HG02642 (cell line): ENCODE data around the gene CHCHD6.

Source experiments
- ATAC-seq: cut with Tn5 transposase; IDR thresholded peaks from one replicate; pipeline ENCODE4 v1.9.1; 2021; ENCODE audit warnings: mild to moderate bottlenecking; ENCODE audit not compliant: unreplicated experiment, poor library complexity

CHCHD6 gene

DNA sequence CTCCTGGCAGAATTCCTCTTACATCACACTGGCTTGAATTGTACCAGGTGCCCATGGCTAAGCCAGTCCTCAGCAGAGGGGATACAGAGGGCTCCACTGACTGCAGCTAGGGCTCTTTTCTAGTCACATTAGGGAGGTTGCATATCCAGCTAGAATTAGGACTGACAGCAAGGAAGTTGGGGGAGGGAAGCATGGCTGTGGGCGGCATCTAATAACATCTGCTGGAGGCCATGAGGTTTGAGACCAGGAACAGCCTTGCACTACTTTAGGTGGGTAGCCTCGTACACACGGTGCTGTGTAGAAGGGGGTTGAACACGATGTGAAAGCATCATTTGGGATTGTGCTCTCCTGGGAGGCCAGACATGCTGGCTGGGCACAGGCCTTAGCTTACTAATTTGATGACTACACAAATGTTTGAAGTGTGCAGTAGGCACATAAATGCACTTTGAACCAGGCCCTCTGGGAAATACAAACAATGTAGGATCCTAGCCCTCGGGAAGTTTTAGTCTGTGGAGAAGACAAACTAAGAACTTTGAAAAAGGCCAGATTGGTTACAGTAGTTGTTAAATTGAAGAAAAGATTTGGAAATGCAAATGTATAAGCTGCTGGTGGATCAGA, 30.2 kb downstream of the CHCHD6 start:
- no peak for ATAC-seq

DNA sequence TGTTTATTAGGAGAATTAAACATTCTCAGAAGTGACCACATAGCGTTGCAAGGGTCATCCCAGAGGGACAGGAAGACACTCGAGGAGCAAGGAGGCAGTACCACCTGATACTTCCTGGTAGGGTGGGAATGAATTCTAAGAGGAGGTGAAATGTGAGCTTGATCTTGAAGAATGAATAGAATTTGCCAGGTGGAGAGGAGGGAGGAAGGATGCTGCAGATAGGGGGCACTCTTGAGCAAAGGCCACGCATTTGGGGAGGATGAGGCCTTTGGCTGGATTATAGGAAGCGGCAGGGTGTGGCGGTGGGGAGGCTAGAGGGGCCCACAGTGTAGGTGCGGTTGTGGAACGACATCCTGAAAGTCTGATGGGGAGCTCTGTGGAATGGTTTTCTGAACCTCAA, 33.5 kb downstream of the CHCHD6 start:
- ATAC-seq, result no peak

DNA sequence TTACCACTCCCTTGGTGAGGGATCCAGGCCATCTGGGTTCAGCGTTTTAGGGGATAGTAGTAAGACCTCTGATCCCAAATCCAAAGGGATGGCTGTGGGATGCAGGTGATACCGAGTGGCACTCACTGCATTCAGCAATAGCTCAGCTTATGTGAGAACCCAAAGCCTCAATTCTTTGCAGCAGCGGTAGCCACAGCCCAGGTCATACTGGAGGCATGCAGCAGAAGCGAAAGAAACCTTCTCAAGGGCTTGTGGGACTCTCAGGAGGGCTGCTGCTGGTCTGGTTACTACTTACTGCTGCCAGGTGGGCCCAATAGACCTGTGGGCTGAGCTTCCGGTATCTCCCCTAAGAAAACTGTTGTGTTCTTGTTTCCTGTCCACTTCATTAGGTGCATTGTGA, 38.0 kb downstream of the CHCHD6 start:
- ATAC-seq, result no peak

DNA sequence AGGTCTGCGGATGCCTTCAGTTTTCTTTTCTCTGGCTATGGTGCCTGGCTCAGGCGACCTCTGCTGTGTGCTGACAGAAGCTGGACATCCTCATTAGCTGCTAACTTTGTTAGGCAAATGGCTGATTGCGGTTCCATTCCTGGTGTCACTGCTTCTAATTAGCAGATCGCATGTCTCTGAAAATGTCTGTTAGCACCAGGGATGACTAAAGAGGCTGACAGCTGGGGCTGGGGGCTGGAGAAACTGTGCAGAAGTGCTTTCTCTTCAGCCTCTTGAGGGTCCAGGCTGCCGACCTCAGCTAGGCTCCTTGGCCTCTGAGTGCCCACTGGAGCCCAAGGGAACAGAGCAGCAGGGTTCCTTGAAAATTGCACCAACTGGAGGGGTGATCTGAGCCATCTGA, 39.3 kb downstream of the CHCHD6 start:
- ATAC-seq, result no peak

DNA sequence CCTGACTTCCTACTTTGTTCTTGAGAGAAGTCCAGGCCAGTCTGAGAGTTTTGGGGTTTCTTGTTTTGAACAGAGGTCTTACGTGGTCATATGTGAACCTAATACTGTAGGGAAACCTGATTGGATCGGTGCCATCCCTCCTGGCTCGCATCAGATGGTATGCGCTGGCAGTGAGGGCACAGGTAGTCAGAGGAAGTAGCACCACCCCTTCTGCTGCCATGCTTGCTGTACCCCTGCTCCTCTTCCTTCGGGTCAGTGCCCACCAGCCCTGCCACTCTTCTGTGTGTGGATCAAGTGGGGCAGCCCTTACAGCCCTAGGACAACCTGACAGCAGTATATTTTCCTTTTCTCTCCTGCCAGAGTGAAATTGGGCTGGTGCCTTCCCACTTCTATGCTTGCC, 39.7 kb downstream of the CHCHD6 start:
- no peak for ATAC-seq

GRCh38 chr3:126745760-126746394, 41.8 kb downstream of the CHCHD6 start:
- ATAC-seq, result no peak

DNA sequence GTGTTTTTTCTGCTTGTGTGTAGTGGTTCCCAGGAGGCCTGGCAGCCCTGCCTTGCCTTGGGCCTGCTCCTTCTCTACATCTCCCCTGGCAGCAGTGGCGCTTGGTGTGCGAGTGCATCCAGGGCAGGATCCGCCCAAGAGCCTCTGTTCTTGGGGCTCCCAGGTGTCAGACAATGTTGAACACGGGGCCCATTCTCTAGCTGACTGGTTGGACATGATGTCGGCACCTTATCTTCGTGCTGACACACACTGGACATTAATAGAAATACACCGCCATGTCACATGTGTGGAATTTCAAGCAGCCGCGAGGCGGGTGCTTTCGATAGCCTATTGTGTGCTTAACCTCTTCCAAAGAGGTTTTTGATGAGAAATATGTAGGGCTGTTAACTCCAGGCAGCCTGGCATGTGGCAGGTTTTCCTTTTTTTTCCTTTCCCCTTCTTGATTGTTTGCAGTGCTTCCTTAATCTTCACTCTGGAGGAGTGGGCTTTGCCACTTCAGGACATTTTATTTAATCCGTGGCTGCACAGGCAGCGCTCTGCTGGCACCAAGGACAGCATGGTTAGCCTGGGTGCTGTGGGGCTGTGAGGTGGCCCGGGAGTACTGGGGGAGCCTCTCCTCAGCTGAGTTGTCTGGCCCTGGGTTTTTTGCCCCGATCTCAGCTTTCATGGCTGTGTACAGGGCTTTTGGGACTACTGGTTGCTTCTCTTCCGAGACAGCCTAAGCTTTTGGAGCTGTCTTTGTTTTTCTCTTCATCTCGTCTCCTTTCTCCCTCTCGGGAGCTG, 42.5 kb downstream of the CHCHD6 start:
- ATAC-seq, result no peak

- ATAC-seq, result no peak
Measured at GRCh38 chr3:126747768-126748167, 43.7 kb downstream of the CHCHD6 start.

DNA sequence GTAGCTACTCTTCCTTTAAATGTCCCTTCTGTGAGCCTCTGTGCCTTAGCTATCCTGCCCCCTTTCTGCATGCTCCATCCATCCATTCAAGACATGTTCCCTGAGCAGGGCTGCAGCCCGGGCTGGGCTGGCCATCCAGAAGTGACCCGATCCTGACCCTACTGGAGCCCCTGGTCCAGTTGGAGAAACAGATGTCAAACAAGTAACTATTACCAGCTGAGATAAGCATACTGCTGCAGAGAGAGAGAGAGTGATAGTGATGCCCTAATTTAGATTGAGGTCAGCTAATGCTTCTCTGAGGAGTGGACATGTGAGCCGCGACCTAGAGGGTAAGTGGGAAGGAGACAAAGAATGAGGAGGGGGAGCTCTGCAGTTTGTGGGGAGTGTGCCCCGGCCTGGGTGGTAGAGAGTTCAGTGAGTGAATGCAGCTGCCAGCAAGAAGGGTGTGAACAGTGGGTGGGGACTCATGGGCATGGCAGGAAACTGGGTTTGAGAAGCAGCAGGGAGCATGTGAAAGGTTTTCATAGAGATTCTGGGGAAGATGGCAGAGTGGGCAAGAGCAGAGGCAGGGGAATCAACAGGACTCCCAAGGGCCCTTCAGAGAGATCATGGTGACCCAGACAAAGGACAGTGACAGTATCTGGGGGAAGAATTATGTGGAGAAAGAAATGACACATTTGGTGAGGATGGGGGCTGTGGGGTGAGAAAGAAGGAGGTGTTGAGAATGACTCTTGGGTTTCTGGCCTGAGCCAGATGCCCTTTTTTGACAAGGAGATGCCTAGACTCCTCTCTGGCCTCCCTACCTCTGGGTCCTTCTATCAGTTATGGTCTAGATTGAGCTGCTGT, 44.9 kb downstream of the CHCHD6 start:
- ATAC-seq, result no peak

- ATAC-seq, result no peak
Measured at GRCh38 chr3:126749547-126749875, 45.5 kb downstream of the CHCHD6 start.

- no peak for ATAC-seq
Measured at GRCh38 chr3:126749931-126750755, 46.1 kb downstream of the CHCHD6 start.

DNA sequence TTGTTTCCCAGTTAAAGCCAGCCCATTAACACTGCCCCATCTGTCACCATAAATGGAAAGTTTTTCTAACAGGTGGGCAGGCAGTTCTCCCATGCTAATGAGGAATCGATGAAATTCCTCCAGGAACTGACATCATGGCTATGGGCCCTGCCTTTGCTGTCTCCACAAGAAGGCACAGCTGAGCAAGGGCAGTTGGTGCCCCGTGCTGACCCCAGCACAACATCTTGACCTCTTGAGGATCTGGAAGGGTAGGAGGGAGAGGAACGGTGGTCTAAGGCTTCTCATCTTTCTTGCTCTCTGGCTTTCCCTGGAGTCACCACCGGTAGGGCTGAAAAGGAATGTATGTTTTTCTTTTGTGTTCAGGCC, 46.7 kb downstream of the CHCHD6 start:
- no peak for ATAC-seq

DNA sequence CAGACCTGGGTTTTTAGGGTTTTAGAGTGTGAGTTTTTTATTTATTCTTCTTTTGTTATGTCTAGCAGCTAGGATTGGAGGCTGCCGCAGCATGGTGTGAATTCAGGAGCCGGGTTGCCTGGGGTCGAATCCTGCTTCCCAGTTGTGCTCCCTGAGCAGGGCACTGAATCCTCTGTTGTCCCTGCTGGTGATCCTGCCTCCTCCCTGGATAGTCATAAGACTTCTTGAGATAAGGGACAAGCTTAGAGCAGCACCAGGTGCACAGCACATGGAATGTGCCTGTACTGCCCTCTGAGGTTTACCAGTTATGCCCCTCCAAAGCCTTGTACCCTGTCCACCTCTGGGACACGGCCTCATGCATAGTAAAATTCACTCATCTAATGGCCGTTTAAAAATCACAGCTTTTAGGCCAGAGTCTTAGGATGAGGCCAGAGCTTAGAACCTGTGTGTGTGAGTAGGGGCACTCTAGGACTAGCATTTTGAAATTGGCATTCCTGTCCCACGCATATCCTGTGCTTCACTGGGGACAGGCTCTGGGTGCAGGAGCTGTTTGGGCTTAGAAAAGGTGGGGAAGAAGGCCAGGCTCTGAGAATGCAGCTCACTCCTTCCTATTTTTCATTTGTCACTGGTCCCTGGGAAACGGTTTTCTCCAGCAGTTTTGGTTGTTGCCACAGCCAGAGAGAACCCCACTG, 47.7 kb downstream of the CHCHD6 start:
- no peak for ATAC-seq

DNA sequence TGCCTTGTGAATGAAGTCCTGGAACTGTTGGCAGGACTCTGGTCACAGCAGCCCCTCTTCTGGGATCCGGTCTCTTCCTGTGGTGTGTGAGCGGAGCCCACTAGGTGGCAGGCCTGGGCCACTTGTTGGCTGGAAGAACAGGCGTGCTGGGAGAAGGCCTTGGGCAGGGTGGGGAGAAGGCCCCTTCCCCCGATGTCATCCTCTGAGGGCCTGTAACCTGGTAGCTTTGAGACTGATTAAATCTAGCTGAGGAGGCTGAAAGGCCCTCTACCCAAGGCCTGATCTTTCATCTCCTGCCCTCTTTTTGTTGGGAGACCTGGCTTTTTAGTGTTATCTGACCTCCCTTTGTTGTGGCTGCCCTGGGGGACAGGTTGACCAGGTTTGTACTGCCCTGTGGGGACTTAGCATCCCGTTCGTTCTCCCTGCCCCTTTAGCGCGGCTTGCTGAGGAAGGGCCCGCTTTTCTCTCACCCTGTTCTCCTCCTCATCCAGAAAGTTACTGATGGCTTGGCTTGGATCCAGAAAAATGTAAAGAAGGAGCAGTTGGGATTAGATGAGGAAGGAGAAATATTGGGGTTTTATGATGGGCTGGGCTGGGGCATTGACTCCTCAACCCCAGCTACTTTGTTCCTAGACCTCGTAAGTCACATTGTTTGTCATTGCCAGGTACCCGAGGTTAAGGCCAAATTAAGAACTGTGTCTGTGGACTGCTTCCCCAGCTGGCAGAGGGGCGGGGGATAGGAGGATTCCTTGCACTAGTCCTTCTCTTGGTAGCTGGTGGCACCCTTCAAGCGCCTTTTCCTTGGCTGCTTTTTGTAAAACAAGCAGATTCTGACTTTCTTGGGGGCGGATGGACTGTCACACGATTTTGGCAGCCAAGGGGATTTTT, 48.5 kb downstream of the CHCHD6 start:
- peak; percentile 65 for ATAC-seq

- ATAC-seq, result no peak
Measured at GRCh38 chr3:126753191-126754160, 49.4 kb downstream of the CHCHD6 start.

DNA sequence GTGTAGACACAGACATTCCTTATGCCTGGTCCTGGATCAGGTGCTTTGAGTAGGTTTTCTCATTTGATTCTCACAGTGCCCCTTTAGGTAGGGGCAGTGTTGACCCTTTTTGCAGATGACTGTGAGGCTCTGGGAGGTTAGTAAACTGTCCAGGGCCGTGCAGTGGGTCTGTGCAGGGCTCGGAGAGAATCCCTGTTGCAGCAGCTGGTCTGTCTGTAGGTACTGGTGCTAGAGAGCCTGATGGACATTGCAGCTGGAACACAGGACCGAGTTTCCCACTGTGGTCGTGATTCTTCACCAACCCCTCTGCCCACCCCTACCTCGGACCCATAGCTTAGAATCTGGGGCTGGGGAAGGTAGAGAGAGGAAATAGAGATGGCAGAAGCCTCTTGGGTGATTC, 51.8 kb downstream of the CHCHD6 start:
- no peak for ATAC-seq

GRCh38 chr3:126758026-126758425, 54.0 kb downstream of the CHCHD6 start:
- ATAC-seq, result no peak
